SK-N-SH (cell line): Measurements from ENCODE around the gene HP. TPM values are rescaled to one million over a fixed set of nuclear protein-coding genes. Genes with fewer than 3 reads are reported as not detected.
"Not testable (repeated sequence)": the region's sequence is repeated elsewhere in the genome, so short reads cannot be mapped to it uniquely, and the experiment has no call there.

Experiments
- CTCF ChIA-PET: fragments of 300-600, 350-600 bp; formaldehyde crosslinking; extraction: SDS; loops from one replicate; lab custom pipeline; 2021; lab: Yijun Ruan, JAX
- POLR2A ChIA-PET: fragments of 350-600 bp; sonication (Branson Sonifier 250); formaldehyde crosslinking; extraction: SDS; loops from one replicate; lab custom pipeline; 2020; ENCODE audit warnings: antibody characterized with exemption, inconsistent platforms; lab: Yijun Ruan, JAX
- DNase-seq: peaks from one replicate; pipeline ENCODE4 v3.0.0; 2012
- H2AFZ ChIP-seq: fragments of 200-600 bp; sonication (generic); 2 replicates; pipeline ENCODE4 v1.8.1; 2016; ENCODE audit warnings: antibody characterized with exemption, mild to moderate bottlenecking, low read depth
- H3F3A ChIP-seq: fragments of 200-600 bp; sonication (generic); replicated peaks from 2 replicates; pipeline ENCODE3; 2016; ENCODE audit warnings: antibody characterized with exemption, mild to moderate bottlenecking; ENCODE audit not compliant: insufficient read depth
- H3K27ac ChIP-seq, 2 experiments: fragments of 200-500 bp in 1 of 2; fragments of 200-600 bp in 1 of 2; sonication (Bioruptor generic) in 1 of 2; sonication (generic), shearing (Covaris generic) in 1 of 2; 2 replicates each; pipeline versions ENCODE4 v1.5.1 to v1.6.1; 2014 to 2016; ENCODE audit warnings: low read depth in 2 of 2, inconsistent platforms in 1 of 2, low read length in 1 of 2, mild to moderate bottlenecking in 1 of 2, mixed read lengths in 1 of 2
- H3K27me3 ChIP-seq: fragments of 200-600 bp; sonication (generic), shearing (Covaris generic); 2 replicates; pipeline ENCODE4 v1.6.1; 2016; ENCODE audit warnings: mixed run types; ENCODE audit not compliant: insufficient read depth
- H3K36me3 ChIP-seq, 2 experiments: fragments of 200-500 bp in 1 of 2; fragments of 200-600 bp in 1 of 2; sonication (Bioruptor generic) in 1 of 2; sonication (generic) in 1 of 2; replicated peaks in 1 of 2; 2 replicates each; pipeline versions ENCODE3 to v1.5.1; 2014 to 2016; ENCODE audit warnings: low read length in 1 of 2, mild to moderate bottlenecking in 1 of 2; ENCODE audit not compliant: insufficient read depth in 2 of 2, control insufficient read depth in 1 of 2
- H3K4me1 ChIP-seq, 2 experiments: fragments of 200-500 bp in 1 of 2; fragments of 200-600 bp in 1 of 2; sonication (Bioruptor generic) in 1 of 2; sonication (generic), shearing (Covaris generic) in 1 of 2; 2 replicates each; pipeline versions ENCODE4 v1.5.1 to v1.6.1; 2014 to 2016; ENCODE audit warnings: low read depth in 1 of 2, low read length in 1 of 2, mixed run types in 1 of 2; ENCODE audit not compliant: insufficient read depth in 2 of 2, control insufficient read depth in 1 of 2
- H3K4me2 ChIP-seq: fragments of 200-600 bp; sonication (generic), shearing (Covaris generic); 2 replicates; pipeline ENCODE4 v1.6.1; 2017; ENCODE audit warnings: mixed run types
- H3K4me3 ChIP-seq, 2 experiments: fragments of 200-500 bp in 1 of 2; fragments of 200-600 bp in 1 of 2; sonication (Bioruptor generic) in 1 of 2; sonication (generic), shearing (Covaris generic) in 1 of 2; 2 replicates each; pipeline versions ENCODE4 v1.5.1 to v1.8.1; 2014 to 2016; ENCODE audit warnings: low read depth in 2 of 2, inconsistent platforms in 1 of 2, low read length in 1 of 2, mild to moderate bottlenecking in 1 of 2, mixed read lengths in 1 of 2, moderate library complexity in 1 of 2
- H3K79me2 ChIP-seq: fragments of 200-600 bp; sonication (generic); 2 replicates; pipeline ENCODE4 v1.8.1; 2017; ENCODE audit warnings: mild to moderate bottlenecking; ENCODE audit not compliant: insufficient read depth
- H3K9ac ChIP-seq: fragments of 200-600 bp; sonication (generic); 2 replicates; pipeline ENCODE4 v1.6.1; 2017; ENCODE audit warnings: mixed run types
- H3K9me2 ChIP-seq: fragments of 200-600 bp; sonication (generic); 2 replicates; pipeline ENCODE4 v1.6.1; 2017; ENCODE audit warnings: mixed run types
- H3K9me3 ChIP-seq: fragments of 200-600 bp; sonication (generic); 2 replicates; pipeline ENCODE4 v1.6.1; 2017; ENCODE audit warnings: mixed run types, mild to moderate bottlenecking, moderate library complexity
- H4K20me1 ChIP-seq: fragments of 200-600 bp; sonication (generic); 2 replicates; pipeline ENCODE4 v1.6.1; 2017; ENCODE audit warnings: mild to moderate bottlenecking, mixed run types; ENCODE audit not compliant: insufficient read depth
- CTCF ChIP-seq: fragments of 200-600 bp; sonication (generic); IDR thresholded peaks from 2 replicates; pipeline ENCODE4 v1.6.1; 2017; ENCODE audit warnings: antibody characterized with exemption, mild to moderate bottlenecking, moderate library complexity
- ELF1 ChIP-seq: IDR thresholded peaks from 2 replicates; pipeline ENCODE4 v1.4.0; 2012
- FOXJ3 ChIP-seq: sonication (generic); formaldehyde crosslinking; IDR thresholded peaks from 2 replicates; pipeline ENCODE4 v1.5.1; 2020; ENCODE audit warnings: mild to moderate bottlenecking, missing genetic modification reagents
- GABPA ChIP-seq: IDR thresholded peaks from 2 replicates; pipeline ENCODE4 v1.4.0; 2012; ENCODE audit warnings: low read depth, mild to moderate bottlenecking
- JUND ChIP-seq: IDR thresholded peaks from 2 replicates; pipeline ENCODE4 v1.4.0; 2012
- MAX ChIP-seq: IDR thresholded peaks from 2 replicates; pipeline ENCODE4 v1.4.0; 2012; ENCODE audit warnings: low read depth
- NFIC ChIP-seq: IDR thresholded peaks from 2 replicates; pipeline ENCODE4 v1.4.0; 2012; ENCODE audit warnings: borderline replicate concordance
- NRF1 ChIP-seq: IDR thresholded peaks from 2 replicates; pipeline ENCODE4 v1.6.1; 2012; ENCODE audit warnings: low read depth, mild to moderate bottlenecking, low read length
- POLR2AphosphoS5 ChIP-seq: IDR thresholded peaks from 2 replicates; pipeline ENCODE4 v1.6.1; 2012; ENCODE audit warnings: low read depth, low read length
- RAD21 ChIP-seq: IDR thresholded peaks from 2 replicates; pipeline ENCODE4 v1.6.1; 2012; ENCODE audit warnings: mild to moderate bottlenecking, low read length
- RCOR1 ChIP-seq: fragments of 150-350 bp; IDR thresholded peaks from 2 replicates; pipeline ENCODE4 v1.6.1; 2017; ENCODE audit warnings: antibody characterized with exemption, low read length
- RFX5 ChIP-seq: IDR thresholded peaks from 2 replicates; pipeline ENCODE4 v1.6.1; 2012; ENCODE audit warnings: mild to moderate bottlenecking, improper control_type of control experiment, low read length
- RXRA ChIP-seq: IDR thresholded peaks from 2 replicates; pipeline ENCODE4 v1.4.0; 2012; ENCODE audit warnings: low read depth, mild to moderate bottlenecking, borderline replicate concordance
- SMC3 ChIP-seq: IDR thresholded peaks from 2 replicates; pipeline ENCODE4 v1.6.1; 2012; ENCODE audit warnings: low read depth, low read length, improper control_type of control experiment
- TAF1 ChIP-seq: IDR thresholded peaks from 2 replicates; pipeline ENCODE4 v1.6.1; 2012; ENCODE audit warnings: low read depth, mild to moderate bottlenecking, low read length, moderate library complexity, borderline replicate concordance
- ZBTB33 ChIP-seq: IDR thresholded peaks from 2 replicates; pipeline ENCODE4 v1.4.0; 2012; ENCODE audit warnings: low read depth, borderline replicate concordance
- WGBS: methylation state at CpG from one replicate; pipeline ENCODE4 v1.1.6; 2017; ENCODE audit warnings: low lambda C conversion rate; 5-methylcytosine and 5-hydroxymethylcytosine counted together
- polyA plus RNA-seq, 3 experiments: library from polyadenylated mRNA; depleted of rRNA; stranded (reverse); fragments of >200 nt; gene quantifications; 2 replicates each; pipeline ENCODE4 v1.2.3, GENCODE V29; 2012

Gene HP
- polyA plus RNA-seq, 1 of the 3 experiments (the other 2 are of a cell fraction) = not detected

DNA sequence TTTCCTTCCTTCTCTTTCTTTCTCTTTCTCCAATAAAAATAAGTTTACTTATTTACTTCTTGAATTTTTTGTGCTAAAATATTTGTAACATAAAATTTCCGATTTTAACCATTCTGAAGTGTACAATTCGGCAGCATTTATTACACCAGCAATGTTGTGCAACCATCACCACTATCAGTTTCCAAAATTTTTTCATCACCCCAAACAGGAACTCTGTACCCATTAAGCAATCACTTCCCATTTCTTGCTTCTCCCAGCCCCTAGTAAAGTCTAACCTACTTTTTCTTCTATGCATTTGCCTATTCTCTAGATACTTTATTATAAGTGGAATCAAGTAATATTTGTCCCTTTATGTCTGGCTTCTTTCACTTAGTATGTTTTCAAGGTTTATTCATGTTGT, 2.5 kb upstream of the HP start:
- Histone ChIP-seq H3K27ac (no peak overlapping the region), H3K79me2 (no peaks in the 10 kb centered on the region), H2AFZ (no peak overlapping the region), H3K27me3 (no peaks in the 10 kb centered on the region; the same call in 1 of the 2 replicates), H3F3A (no peaks in the 10 kb centered on the region), H3K9me2 (no peaks in the 10 kb centered on the region), H3K4me1 (no peaks in the 10 kb centered on the region), H3K36me3 (no peaks in the 10 kb centered on the region), H4K20me1 (no peaks in the 10 kb centered on the region), H3K4me2 (no peak overlapping the region)
- CTCF ChIA-PET = no interaction called here
- 45% methylated on average over 2 of the region's 2 CpGs for WGBS
- POLR2A ChIA-PET = no interaction called here
- TF ChIP-seq RCOR1 (no peak), NFIC (no peak), SMC3 (no peak), RAD21 (no peak), TAF1 (no peak), MAX (no peak), GABPA (no peak), NRF1 (no peak), ELF1 (no peak), JUND (no peak), CTCF (no peak), FOXJ3 (CRISPR knock-in tag) (no peak), POLR2AphosphoS5 (no peak), ZBTB33 (no peak)
- TF ChIP-seq, all 33 proteins: peak for 0
- DNase-seq = no peak
- Histone ChIP-seq H3K4me3 (no peak overlapping the region), H3K9me3 (no peaks in the 10 kb centered on the region), H3K9ac (no peak overlapping the region)

GRCh38 chr16:72055911-72056310, 1.6 kb downstream of the HP start:
- Histone ChIP-seq H3K9me2 (no peaks in the 10 kb centered on the region), H3K79me2 (no peaks in the 10 kb centered on the region), H4K20me1 (no peaks in the 10 kb centered on the region), H3K9ac (no peak overlapping the region), H3K27ac (no peak overlapping the region), H3K36me3 (no peaks in the 10 kb centered on the region), H3K27me3 (no peaks in the 10 kb centered on the region; the same call in 1 of the 2 replicates), H3K4me3 (no peak overlapping the region), H2AFZ (no peak overlapping the region), H3F3A (no peaks in the 10 kb centered on the region), H3K4me1 (no peaks in the 10 kb centered on the region), H3K4me2 (no peak overlapping the region), H3K9me3 (no peaks in the 10 kb centered on the region)
- POLR2A ChIA-PET = no interaction called here
- CTCF ChIA-PET = interaction anchor here (0.6 kb wide), 1 partner anchor 10 kb away, joined by 3 read pairs; no protein-coding TSS in a partner anchor
- TF ChIP-seq MAX = no peak
- no peak for TF ChIP-seq RFX5
- no peak for TF ChIP-seq POLR2AphosphoS5
- TF ChIP-seq ZBTB33 = no peak
- no peak for TF ChIP-seq RXRA
- no peak for DNase-seq
- 40% methylated on average over 4 of the region's 4 CpGs for WGBS

GRCh38 chr16:72057313-72057712, 3.0 kb downstream of the HP start:
- H2AFZ ChIP-seq, H3K4me2 ChIP-seq, H3K27ac ChIP-seq, H3K4me3 ChIP-seq, POLR2A ChIA-PET, H3K4me1 ChIP-seq, DNase-seq, H3F3A ChIP-seq, H3K9me3 ChIP-seq, H3K27me3 ChIP-seq, H3K9ac ChIP-seq, H3K36me3 ChIP-seq, H4K20me1 ChIP-seq, CTCF ChIA-PET, H3K9me2 ChIP-seq, H3K79me2 ChIP-seq: not testable (repeated sequence)
- 17% methylated on average over 1 of the region's 6 CpGs for WGBS
